ENCODE measurements around the gene GNL1. TPM values are rescaled to one million over a fixed set of nuclear protein-coding genes. Genes with fewer than 3 reads are reported as not detected.
"Not testable (repeated sequence)": the region's sequence is repeated elsewhere in the genome, so short reads cannot be mapped to it uniquely, and the experiment has no call there.

Gene GNL1
- total and polyA plus RNA-seq, 2 donors (not counting 1 experiment from before 2014, with no cell fraction given): 36.0 to 107 TPM

DNA sequence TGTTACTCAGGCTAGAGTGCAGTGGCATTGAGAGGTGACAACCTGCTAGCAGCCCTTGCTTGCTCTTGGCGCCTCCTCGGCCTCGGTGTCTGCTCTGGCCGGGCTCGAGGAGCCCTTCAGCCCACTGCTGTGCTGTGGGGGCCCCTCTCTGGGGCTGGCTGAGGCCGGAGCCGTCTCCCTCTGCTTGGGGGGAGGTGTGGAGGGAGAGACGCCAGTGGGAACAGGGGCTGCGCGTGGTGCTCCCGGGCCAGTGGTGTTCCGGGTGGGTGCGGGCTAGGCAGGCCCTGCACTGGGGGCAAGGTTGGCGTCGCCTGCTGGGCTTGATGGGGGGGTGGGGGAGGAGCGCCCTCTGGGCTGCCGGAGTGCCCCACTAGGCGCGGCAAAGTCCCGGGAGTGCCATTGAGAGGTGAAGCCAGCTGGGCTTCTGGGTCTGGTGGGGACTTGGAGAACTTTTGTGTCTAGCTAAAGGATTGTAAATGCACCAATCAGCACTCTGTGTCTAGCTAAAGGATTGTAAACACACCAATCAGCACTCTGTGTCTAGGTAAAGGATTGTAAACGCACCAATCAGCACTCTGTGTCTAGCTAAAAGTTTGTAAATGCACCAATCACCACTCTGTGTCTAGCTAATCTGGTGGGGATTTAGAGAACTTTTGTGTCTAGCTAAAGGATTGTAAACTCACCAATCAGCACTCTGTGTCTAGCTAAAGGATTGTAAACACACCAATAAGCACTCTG is 38.4 kb downstream of the GNL1 start:
- H3K9ac ChIP-seq (ENCODE audit: low read length); H3K36me3 ChIP-seq (replicated peaks in 1 of 2; ENCODE audit: control extremely low read depth in 1 of 2, control insufficient read depth in 1 of 2, extremely low read depth in 1 of 2, insufficient read depth in 2 of 2, low read length in 1 of 2); intact Hi-C loops (cut with micrococcal nuclease); H3K27me3 ChIP-seq (replicated peaks in 1 of 4; ENCODE audit: control extremely low read depth in 1 of 4, control insufficient read depth in 3 of 4, insufficient read depth in 4 of 4, low read length in 3 of 4); H3K27me3 Mint-ChIP-seq; H4K20me1 ChIP-seq (ENCODE audit: control insufficient read depth, insufficient read depth, low read length, poor library complexity, severe bottlenecking); H3K9me3 Mint-ChIP-seq (ENCODE audit: insufficient read depth); ATAC-seq (ENCODE audit: low read depth); DNase-seq; H3K27ac ChIP-seq (ENCODE audit: low read length in 2 of 2); H3K79me2 ChIP-seq (ENCODE audit: control insufficient read depth, insufficient read depth, low read length); H3K4me3 ChIP-seq (ENCODE audit: control extremely low read depth in 1 of 5, extremely low read depth in 1 of 5, insufficient read depth in 1 of 5, low read depth in 2 of 5, low read length in 4 of 5); H3K4me2 ChIP-seq (replicated peaks; ENCODE audit: low read depth, low read length, poor library complexity, severe bottlenecking); H2AFZ ChIP-seq (ENCODE audit: insufficient read depth, low read depth, low read length, poor library complexity, severe bottlenecking): not testable (repeated sequence)
- peaks cover 0 to 33% (median 0%) of the 10 kb centered on the region in 3 donors for H3K9me3 ChIP-seq (ENCODE audit: control extremely low read depth in 1 of 3, control insufficient read depth in 2 of 3, insufficient read depth in 1 of 3, low read length in 2 of 3)
- H3K27ac Mint-ChIP-seq: peak overlapping the region; percentile 46
- peak overlapping the region; percentile 2 for H3K4me3 Mint-ChIP-seq
- CTCF ChIA-PET: interaction anchor here (0.8 to 11.9 kb wide), 7 partner anchors 8 to 34 kb away, joined by 3 to 140 read pairs (median 3); no protein-coding TSS in a partner anchor
- H3K4me1 ChIP-seq (ENCODE audit: control insufficient read depth in 2 of 2, insufficient read depth in 2 of 2, low read length in 2 of 2): peaks cover 16 to 48% of the 10 kb centered on the region in 2 donors
- POLR2A ChIA-PET: interaction anchor here (0.7 to 3.5 kb wide), 6 partner anchors 9 to 28 kb away, joined by 3 to 28 read pairs (median 17); no protein-coding TSS in a partner anchor
- WGBS (ENCODE audit: insufficient coverage): 97% methylated on average over 15 of the region's 21 CpGs
- peaks cover 58% of the 10 kb centered on the region for H3K4me1 Mint-ChIP-seq

DNA sequence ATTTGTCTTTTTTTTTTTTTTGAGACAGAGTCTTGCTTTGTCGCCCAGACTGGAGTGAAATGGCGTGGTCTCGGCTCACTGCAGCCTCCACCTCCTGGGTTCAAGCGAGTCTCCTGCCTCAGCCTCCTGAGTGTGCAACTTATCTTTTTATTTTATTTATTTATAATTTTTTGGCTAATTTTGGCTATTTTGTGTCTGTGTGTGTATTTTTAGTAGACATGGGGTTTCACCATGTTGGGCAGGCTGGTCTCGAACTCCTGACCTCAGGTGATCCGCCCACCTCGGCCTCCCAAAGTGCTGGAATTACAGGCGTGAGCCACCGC is 39.6 kb downstream of the GNL1 start:
- not testable (repeated sequence) for DNase-seq; H3K27me3 Mint-ChIP-seq; H2AFZ ChIP-seq (ENCODE audit: insufficient read depth, low read depth, low read length, poor library complexity, severe bottlenecking); H3K27me3 ChIP-seq (replicated peaks in 1 of 4; ENCODE audit: control extremely low read depth in 1 of 4, control insufficient read depth in 3 of 4, insufficient read depth in 4 of 4, low read length in 3 of 4); H3K9me3 Mint-ChIP-seq (ENCODE audit: insufficient read depth); ATAC-seq (ENCODE audit: low read depth); H3K36me3 ChIP-seq (replicated peaks in 1 of 2; ENCODE audit: control extremely low read depth in 1 of 2, control insufficient read depth in 1 of 2, extremely low read depth in 1 of 2, insufficient read depth in 2 of 2, low read length in 1 of 2); H4K20me1 ChIP-seq (ENCODE audit: control insufficient read depth, insufficient read depth, low read length, poor library complexity, severe bottlenecking)
- peaks cover 28 to 61% of the 10 kb centered on the region in 2 donors for H3K4me1 ChIP-seq (ENCODE audit: control insufficient read depth in 2 of 2, insufficient read depth in 2 of 2, low read length in 2 of 2)
- H3K4me3 Mint-ChIP-seq: peak overlapping the region; percentile 90
- ChIA-PET CTCF (interaction anchor here (0.7 to 11.9 kb wide), 9 partner anchors 11 to 163 kb away, joined by 3 to 140 read pairs (median 4); no protein-coding TSS in a partner anchor), POLR2A (interaction anchor here (0.6 to 3.5 kb wide), 14 partner anchors 8 to 1316 kb away, joined by 3 to 28 read pairs (median 6); no protein-coding TSS in a partner anchor)
- H3K79me2 ChIP-seq (ENCODE audit: control insufficient read depth, insufficient read depth, low read length): peaks cover 11% of the 10 kb centered on the region
- peaks cover 56% of the 10 kb centered on the region for H3K4me1 Mint-ChIP-seq
- intact Hi-C loops (cut with micrococcal nuclease): loop anchor here (1.0 kb wide), 3 partner anchors 13 to 55 kb away; partner anchors contain the start of genes ABCF1 and HLA-E
- H3K4me2 ChIP-seq (replicated peaks; ENCODE audit: low read depth, low read length, poor library complexity, severe bottlenecking): peak overlapping the region; percentile 90
- peak overlapping the region; percentile 99 for H3K27ac Mint-ChIP-seq
- peak overlapping the region; percentile 31 to 73 (median 58) for H3K4me3 ChIP-seq (ENCODE audit: control extremely low read depth in 1 of 5, extremely low read depth in 1 of 5, insufficient read depth in 1 of 5, low read depth in 2 of 5, low read length in 4 of 5)
- peak overlapping the region; percentile 67 for H3K9ac ChIP-seq (ENCODE audit: low read length)
- peak overlapping the region; percentile 88 to 99 for H3K27ac ChIP-seq (ENCODE audit: low read length in 2 of 2)
- WGBS (ENCODE audit: insufficient coverage): no CpG with 5 or more reads among the region's 9 CpGs
- H3K9me3 ChIP-seq (ENCODE audit: control extremely low read depth in 1 of 3, control insufficient read depth in 2 of 3, insufficient read depth in 1 of 3, low read length in 2 of 3): peaks cover 0 to 33% (median 0%) of the 10 kb centered on the region in 3 donors

Measured in B cell (primary cell).